NCI-H460 (cell line): ENCODE data around the gene GSG1. TPM values are rescaled to one million over a fixed set of nuclear protein-coding genes. Genes with fewer than 3 reads are reported as not detected.
"Not testable (repeated sequence)": the region's sequence is repeated elsewhere in the genome, so short reads cannot be mapped to it uniquely, and the experiment has no call there.

Experiments used
- DNase-seq: peaks from one replicate; pipeline ENCODE4 v3.0.0-alpha.2; 2016; ENCODE audit warnings: low read depth; ENCODE audit errors: extremely low read depth
- total RNA-seq: library from RNA; depleted of rRNA; stranded (reverse); fragments of >200 nt; shearing (Covaris generic); gene quantifications from 2 replicates; pipeline ENCODE4 v1.2.3, GENCODE V29; 2014

The GSG1 gene
- total RNA-seq, 1 experiment from 2014 or later, result not detected

DNA sequence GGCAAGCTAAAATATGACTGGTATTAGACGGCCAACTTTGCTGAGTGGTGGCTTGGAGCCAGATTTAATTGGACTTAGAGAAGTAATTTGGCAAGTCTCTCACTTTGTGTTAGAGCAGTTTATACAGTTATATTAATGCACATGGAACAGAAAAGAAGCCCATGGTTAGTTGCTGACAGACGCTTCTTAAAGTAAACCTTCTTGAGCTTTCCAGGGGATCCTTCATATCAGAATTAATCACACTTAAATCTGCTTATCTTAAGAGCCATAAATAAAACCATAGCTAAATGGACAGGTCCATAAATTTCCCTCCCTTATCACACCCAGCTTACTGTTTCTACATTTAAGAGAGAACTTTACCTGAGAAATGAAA lies 9.6 kb downstream of the GSG1 start:
- no peak for DNase-seq

DNA sequence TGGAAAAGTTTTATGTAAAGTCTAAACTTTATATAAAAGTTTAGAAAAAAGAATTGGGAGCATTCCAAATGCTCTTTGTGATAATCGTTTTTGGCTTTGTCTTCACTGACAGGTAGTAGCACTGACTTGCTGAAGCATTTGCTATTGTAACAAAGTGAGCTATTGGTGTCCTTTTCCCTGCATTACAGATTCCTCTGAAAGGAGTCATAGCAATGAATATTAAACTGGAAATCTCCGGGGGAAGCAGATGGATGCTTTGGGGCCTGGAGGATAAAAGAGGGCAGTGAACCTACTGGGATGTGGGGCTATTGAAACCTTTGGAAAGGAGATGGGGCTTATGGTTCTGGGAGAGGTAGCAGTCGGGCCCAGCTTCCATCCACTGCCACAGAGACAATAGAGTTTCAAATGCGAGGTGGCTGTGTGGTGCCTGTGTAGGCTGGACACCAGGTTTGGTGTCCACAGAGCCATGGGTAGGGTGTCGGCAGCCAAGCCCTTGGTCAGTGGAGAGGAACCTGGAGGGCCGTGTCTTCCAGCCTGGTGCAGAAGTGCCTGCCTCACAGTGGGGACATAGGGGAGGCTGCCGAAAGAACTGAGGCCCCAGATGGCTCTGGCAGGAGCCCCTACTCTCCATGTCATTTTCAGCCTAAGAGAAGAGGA lies 10.1 kb downstream of the GSG1 start:
- DNase-seq, result no peak

DNA sequence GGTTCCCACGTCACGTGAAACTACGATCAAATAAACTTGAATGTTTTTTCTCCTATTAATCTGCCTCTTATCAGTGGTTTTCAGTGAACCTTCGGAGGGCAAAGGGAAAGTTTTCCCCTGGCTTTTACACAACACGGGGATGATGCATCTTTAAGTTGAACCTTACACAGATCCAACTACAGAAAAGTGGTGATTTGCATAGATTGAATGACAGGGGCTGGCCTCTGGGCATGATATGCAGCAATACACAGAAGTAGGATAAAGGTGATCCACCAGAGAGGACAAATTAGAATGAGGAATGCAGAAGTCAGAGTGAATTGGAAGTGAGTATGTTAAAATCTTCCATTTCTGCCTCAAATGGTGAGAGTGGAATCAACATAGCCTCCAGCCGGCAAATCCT lies 11.6 kb downstream of the GSG1 start:
- DNase-seq, result no peak

DNA sequence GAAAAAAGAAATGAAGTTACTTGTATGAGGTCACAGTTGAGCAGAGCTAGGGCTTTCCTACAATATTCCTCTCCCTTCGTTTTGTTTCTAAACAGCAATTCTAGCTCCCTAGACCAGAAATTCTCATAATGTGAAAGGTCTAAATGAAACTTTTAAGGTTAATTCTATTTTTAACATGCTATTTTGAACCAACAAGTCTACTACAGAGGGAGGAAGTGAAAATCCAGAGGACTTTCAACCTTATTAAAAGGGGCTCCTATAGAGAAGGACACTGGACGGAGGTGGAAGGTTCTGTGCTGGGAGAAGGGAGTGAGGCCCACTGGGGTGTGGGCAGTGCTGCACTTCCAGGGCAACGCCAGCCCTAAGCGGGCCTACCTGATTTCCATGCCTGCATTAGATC lies 13.4 kb downstream of the GSG1 start:
- no peak for DNase-seq

DNA sequence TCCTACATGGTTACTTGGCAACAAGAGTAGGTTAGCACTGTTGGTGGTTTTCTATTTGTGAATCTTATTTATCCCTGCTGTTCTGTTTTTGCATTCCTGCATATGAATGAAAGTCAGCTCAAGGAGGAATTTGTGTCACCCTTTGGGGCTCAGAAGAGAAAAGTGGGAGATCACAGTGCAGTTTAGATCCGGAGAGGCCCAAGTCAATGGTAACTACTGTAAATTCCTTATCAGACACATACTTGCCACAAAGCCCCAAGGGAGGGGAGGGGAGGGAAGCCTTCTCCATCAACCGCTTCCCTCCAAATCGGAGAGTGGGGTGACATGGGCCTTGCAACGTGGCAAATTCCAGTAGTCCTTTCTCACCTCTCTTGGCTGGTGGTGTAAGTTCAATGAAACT lies 15.0 kb downstream of the GSG1 start:
- DNase-seq, result no peak

DNA sequence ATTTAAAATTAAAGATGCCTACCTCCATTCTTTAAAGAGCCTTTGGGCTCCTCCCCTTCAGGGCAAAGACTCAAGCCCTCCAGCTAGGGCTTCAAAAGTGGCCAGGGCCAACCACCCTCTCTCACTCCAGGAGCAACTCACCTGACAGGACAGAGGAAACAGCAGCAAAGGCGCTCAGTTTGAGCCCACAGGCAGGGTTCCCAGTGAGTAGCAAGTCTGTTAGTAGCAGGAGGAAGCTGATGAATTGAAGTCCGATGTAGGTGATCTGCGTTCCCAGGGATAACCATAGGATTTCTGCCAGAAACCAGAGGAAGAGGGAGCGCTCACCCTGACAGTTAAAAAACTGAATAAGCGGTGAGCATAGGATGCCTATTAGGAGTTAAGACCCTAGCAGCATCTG lies 15.7 kb downstream of the GSG1 start:
- no peak for DNase-seq

DNA sequence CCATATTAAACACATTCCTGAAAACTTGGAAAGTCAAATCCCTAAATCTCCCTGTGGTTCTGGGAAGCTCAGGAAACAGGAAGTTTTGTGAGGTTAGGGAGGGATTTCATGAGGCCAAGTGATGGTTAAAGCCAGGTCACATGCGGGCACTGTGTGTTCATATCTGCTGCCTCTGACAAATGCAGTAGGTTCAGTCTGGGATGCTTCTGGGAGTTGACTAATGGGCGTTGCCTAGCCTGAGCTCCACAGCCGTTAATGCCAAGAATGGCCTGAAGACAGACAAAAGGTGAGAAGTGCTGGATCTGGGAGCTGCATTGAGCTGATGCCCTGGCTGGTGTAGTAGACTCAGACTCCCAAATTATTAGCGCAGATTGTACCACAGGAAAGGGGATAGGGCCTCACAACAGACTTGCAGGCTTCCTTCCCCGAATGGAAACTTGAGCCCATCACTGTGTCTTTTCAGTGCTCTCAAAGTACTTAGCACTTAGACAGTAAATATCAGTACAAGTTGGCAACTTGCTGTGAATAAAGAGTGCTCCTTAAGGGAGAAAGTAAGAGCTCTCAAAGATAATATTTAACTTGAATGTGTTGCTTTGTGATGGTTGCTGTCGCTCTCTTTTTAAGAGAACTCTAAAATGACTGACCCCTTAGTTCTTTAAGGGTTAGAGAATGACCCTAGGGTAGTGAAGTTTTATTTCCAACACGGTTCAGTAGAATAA lies 17.3 kb downstream of the GSG1 start:
- no peak for DNase-seq

DNA sequence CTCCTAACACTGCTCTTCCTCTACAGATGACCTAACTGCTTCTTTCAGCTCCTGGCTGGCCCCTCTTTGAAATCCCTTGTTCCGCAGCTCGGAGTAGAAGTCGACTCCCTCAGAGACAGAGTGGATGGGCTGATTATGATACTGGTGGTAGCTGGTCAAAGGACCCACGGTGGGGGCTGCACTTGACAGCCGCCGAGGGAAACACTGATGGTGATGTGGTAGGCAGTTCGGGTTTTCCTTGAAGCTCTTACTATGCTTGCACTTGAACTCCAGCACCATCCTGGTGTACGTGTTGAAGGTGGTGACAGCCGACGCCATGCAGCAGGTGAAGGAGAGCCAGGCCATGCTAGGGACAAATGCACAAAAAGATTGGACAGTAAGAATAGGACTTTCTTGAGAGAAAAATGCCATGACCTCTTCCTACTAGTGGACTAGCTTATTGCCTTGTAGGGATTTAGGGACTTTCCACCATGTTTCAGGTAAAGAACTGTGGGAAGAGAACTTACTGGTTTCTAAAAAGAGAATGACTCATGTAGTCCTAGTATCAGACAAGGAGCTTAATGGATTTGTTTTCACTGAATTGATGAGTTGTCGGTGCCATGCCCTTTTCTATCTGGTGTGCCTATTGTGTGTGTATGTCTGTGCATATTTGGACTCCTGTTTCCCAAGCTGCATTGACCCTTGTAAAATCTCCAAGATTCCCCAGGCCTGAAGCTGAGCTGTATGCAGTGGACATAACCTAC lies 18.4 kb downstream of the GSG1 start:
- no peak for DNase-seq

DNA sequence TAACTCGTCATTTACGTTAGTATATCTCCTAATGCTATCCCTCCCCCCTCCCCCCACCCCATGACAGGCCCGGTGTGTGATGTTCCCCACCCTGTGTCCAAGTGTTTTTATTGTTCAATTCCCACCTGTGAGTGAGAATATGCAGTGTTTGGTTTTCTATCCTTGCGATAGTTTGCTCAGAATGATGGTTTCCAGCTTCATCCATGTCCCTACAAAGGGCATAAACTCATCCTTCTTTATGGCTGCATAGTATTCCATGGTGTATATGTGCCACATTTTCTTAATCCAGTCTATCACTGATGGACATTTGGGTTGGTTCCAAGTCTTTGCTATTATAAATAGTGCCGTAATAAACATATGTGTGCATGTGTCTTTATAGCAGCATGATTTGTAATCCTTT lies 19.8 kb downstream of the GSG1 start:
- not testable (repeated sequence) for DNase-seq

DNA sequence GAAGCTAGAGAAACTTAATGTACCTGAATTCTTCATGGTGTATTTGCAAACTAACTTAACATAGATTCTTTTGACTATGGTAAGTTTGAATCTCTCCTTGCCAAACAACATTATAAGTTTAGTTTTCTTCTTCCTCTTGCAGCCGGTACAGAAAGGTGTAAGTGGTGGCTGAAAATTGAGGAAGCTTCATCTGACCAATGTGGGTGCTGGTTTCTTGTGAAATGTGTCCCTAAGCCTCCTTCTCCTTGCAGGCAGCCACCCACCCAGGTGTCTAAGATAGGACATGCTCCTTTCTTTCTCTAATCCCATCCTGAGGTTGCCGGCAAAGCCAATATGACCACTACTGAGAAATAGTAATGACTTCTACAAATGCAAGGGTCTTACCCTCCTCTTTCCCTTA lies 20.6 kb downstream of the GSG1 start:
- no peak for DNase-seq

DNA sequence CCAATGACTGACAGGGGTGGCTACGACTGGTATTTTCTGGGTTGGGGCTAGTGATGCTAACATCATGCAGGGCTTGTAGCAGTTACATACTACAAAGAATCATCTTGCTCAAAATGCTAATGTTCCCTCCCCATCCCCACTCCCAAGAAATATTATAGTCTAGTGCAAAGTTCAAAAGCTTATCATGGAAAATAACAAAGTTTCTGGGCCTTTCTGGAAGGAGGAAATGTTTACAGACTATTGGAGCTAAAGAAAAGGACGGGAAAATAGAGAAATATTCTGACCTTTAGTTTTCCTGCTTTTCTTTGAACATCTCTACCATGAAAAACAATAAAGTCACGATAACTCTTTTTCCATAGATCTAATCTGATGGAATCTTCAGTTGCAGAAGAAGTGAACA lies 23.2 kb downstream of the GSG1 start:
- DNase-seq, result no peak

DNA sequence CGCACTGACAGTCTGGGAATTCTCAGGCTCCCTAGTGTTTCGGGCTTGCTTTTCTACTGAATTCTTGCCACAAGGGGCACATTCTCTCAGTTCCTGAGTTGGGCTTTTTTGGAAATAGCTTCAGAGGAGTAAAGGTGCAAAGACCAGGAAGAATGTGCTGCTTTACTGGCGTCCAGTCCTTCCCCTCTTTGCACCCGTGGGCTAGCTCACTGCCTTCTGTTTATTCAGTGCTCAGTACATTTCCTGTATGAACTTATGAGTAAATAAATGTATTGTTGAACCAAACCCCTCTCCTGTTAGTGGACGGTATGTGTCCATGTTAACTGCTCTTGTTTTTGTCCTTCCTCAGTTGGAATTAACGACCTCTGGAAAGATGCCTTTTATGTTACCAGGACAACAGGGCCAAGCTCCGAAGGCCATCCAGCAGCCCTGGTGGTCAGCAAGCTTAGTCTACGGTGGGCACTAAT lies 24.0 kb downstream of the GSG1 start:
- no peak for DNase-seq

DNA sequence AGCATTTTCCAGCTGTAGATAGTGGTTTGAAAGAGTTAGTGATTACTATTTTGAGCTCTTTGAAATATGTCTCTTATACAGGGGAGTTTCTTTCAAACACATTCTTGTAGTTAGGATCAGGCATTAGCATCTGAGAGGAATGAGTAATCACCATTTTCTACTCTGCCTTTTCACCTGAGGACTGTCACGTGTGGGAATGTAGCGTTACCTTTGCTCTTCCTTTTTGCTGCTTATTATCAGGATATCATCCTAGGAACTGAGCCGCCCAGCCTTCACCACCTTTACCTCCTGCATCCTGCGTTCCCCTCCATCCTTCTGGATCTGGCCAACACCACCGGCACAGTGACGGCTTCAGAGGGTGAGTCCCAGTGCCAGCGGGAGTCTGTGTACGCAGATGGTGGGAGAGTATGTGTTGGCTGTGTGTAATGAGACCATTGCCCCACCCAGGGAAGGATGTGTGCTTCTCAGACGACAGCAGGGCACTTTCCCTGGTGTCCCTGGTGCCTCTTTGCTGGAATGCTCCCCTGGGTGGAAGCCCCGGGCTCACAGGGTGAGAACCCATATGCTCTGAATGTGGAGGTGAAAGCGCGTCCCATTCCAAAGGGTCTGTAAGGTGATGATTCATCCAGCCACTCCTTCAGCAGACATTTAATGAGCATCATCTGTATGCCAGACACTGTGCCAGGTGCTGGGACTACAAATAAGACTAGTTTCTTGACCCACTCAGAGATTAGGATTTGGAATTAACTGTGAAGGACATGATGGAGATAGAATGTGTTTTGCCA lies 27.5 kb downstream of the GSG1 start:
- DNase-seq, result no peak

DNA sequence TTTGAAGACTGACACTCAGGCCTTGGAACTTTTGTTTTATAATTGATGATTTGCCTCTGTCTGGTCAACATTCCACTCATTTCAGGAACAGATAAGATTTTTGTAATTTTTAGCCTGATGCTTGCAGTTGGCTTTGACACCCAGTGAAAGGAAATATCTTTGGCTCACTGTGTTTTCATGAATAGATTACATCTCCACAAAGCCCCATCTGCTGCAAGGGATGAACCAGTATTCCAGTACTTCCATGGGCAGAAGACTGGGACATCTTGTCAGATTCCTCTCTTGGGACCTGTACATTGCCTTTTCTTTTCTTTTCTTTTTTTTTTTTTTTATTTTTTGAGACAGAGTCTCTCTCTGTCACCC lies 28.4 kb downstream of the GSG1 start:
- DNase-seq, result no peak

DNA sequence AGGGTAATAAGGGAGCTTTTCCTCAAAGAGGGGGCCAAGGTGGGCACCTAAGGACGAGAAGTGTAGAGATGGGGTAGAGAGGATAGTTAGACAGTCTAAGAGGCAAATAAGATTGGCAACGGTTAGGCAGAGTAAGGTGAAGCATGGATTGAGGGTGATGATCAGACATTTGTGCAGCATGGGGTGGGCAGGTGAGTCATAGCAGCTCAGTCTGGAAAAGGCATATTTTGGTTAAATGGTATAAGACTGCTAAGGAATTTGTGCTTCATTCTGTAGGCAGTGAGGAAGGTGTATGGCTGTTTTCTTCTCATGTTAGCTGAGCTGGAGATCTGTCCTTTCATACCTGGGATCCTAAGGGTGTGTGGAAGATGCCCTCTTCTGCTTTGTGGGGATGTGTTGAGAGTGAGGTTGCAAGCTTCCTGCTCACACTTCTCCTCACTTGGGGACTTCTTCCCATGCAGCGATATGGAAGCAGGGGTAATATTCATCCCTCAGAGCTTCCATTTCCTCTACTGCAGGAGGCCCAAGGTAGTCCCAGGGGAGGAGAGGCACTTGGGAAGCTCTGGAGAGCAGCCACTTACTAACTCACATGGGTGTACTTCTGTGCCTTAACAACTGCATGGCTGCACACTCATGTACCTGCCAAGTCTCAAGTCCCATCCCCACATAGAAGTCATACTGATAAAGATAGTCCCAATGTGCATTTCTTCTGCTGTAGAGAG lies 28.9 kb downstream of the GSG1 start:
- DNase-seq, result no peak

DNA sequence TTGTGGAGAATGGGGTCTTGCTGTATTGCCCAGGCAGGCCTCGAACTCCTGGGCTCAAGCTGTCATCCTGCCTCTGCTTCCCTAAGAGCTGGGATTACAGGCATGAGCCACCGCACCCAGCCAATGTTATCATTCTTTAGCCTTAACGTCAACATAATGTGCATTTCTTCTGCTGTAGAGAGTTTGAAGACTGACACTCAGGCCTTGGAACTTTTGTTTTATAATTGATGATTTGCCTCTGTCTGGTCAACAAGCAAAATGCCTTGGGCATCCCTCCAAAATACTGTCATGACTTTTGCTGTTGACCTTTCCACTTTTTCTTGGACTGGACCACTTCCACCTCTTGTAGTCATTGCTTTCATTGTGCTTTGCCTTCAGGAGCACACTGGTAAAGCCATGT lies 30.3 kb downstream of the GSG1 start:
- DNase-seq, result no peak

DNA sequence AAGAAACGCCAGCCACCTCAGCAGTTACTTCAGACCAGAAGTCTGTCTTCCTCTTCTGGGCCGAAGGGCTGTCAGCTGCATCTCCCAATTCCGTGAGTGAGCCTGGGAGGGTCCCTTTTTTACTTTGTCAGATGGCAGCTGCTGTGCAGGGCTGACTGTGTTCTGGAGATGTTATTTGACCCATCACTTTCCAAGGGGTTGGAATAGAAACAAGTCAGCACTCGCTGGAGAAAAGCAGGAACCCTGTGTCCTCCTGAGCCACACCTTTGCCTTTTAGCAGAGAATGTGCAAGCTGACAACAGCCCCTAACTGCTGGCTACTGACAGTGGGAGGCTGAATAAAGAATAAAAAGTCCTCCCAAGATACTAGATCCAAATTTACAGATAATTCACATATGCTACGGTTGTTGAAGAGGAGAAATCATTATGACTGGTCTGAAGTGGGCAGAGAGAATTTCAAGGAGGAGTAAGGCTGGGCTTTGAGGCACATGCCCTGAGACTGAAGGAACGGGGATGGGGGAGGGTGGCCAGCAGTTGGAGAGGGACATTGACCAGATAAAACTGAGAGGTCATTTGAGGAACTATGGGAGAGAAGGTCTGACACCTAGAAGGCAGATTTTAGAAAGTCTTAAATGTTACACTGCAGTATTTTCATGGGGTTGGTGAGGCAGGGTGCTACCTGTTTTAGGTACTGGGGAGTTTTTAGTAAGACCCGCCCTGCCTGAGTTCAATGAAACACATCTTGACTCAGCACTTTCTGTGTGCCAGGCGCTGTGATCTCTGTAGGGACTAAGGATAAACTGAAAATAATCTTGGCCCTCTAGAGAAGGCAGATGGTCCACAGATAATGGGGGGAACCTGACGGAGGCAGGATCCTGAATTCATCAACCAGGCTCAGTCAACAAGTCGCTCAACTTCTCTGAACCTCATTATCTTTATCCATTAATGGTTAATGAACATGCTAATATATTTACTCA lies 31.9 kb downstream of the GSG1 start:
- no peak for DNase-seq

DNA sequence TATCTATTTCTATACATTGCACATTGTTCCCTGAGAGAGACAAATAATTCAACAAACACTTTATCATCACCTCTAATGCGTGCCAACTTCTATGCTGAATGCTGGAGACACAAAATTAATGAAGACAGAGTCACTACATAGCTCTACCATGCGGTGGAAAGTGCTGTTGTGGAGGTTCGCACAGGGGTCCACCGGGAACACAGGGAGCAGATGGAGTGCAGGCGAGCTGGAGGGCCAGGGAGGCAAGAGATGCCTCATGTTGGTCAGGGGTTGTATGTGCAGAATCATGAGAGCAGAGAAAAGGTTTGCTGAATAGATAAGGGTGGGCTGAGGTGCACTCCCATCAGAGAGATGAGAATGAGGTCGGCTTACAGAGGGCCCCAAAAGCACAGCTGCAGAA lies 34.1 kb downstream of the GSG1 start:
- no peak for DNase-seq

DNA sequence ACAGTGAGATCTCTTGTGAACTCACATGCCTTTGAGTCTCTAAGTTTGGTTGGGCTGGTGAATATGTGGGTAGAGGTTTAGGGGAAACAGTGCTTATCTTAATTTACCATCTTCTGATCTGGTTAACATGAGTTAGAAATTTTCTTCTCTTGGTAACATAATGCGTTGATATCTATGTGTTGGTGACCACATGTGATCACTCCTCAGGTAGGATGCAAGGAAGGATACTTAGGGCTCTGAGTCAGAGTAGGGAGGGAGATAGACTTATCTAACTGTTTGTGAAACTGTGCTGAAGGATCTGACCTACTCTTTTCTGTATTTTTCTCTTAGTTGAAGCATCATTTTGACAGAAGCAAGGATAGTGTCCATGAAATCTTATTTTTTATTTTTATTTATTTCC lies 36.1 kb downstream of the GSG1 start:
- no peak for DNase-seq
